Activated CD4-positive, alpha-beta T cell treated with anti-CD3 and anti-CD28 coated beads, Interleukin-10, Interleukin-2, amounts not matched to agents 100 ng/mL and 50 ng/mL, durations not matched to agents 16 hours and 8 hours (primary cell): ENCODE measurements around the gene BNC2.
"Not testable (repeated sequence)": the region's sequence is repeated elsewhere in the genome, so short reads cannot be mapped to it uniquely, and the experiment has no call there.

Experiments
- DNase-seq: peaks from one replicate; pipeline ENCODE4 v3.0.0-alpha.2; 2020

Gene BNC2

GRCh38 chr9:16526380-16526779 lies 344.1 kb downstream of the BNC2 start:
- DNase-seq, result no peak

GRCh38 chr9:16524823-16525222 lies 345.6 kb downstream of the BNC2 start:
- DNase-seq, result no peak

- DNase-seq, result no peak
Observed at GRCh38 chr9:16524078-16524477, 346.4 kb downstream of the BNC2 start.

DNA sequence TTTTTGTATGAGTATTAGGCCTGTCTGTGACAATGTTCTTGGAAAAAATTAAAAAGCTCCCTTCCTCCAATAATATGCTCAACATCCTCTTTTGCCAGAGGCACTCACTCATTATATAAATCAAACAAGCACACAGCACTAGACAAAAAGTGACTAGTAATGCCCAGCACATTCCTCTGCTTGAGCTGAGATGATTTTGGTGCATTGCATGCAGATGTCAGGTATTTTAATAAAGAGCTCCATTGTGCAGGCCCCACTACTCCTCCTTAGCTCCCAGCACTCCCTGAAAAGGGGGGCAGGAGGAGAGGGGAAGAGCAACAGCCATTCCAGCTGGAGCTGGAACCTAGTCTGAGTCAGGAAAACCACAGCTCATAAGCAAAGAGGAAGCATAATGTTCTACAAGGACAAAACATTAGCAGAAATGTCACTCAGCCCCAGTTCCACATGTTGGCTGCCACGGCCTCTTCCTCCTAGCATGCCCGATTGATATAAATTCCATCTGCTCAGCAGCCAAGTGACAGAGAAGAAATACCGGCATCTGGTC lies 348.5 kb downstream of the BNC2 start:
- DNase-seq, result no peak

- no peak for DNase-seq
Observed at GRCh38 chr9:16519001-16519400, 351.5 kb downstream of the BNC2 start.

GRCh38 chr9:16516891-16517290 lies 353.6 kb downstream of the BNC2 start:
- DNase-seq, result no peak

GRCh38 chr9:16515879-16516301 lies 354.6 kb downstream of the BNC2 start:
- no peak for DNase-seq

DNA sequence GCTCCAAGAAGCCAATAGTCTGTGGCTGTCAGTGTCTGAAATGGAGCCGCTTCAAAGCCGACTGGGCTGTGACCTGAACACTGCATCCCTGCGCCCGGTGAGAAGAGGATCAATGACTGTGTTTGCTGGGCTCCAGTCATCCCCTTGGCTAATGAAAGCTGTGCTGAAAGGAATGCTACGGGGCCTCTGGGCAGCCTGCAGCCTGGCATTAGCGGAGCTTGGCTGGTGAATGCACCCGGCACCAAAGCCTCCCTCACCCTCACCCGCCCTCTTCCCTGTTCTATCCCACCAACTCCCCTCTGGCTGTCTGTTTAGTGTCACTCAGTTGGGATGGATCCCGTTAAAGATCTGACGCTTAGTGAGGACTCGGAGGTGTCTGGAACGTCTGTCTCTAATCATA lies 355.3 kb downstream of the BNC2 start:
- DNase-seq, result no peak

GRCh38 chr9:16514131-16514530 lies 356.3 kb downstream of the BNC2 start:
- no peak for DNase-seq

- DNase-seq, result no peak
Observed at GRCh38 chr9:16512281-16512680, 358.2 kb downstream of the BNC2 start.

- no peak for DNase-seq
Observed at GRCh38 chr9:16510482-16510881, 360.0 kb downstream of the BNC2 start.

DNA sequence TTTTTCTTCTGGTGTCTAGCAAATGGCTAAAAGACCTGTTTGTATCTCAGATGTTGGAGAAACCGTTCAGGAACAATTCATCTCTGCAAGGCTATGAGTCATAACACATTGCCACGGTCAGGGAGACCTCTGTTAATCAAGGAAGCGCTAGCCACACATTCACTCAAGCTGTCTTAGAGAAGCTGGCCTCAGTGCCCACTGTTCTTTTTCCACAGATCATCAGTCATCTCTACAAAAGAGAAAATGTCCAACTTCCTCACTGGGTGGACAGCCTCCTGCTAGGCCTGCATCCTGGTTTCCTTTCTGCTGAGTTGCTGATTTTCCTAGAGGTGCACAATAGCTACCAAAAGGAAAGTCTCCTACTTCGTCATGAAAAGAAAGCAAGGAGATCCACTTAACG lies 360.5 kb downstream of the BNC2 start:
- DNase-seq, result no peak

- DNase-seq, result no peak
Observed at GRCh38 chr9:16505199-16505598, 365.3 kb downstream of the BNC2 start.

- DNase-seq, result no peak
Observed at GRCh38 chr9:16501726-16502125, 368.7 kb downstream of the BNC2 start.

DNA sequence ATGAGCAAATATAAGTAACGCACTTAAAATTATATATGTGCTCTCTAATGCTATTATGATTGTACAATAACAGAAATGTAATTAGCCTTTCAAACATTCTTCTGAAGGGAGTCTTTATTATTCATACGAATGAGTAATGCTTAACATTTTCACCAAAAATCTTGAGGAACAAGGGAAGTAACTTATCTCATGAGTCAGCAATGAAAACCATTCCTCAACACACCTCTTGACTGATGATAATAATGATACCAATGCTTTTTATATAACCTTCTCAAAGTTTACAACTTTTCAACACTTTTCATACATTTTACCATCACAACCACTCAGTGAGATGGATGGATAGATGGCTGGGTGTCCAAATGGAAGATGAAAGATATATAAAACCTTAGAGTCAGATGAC lies 369.3 kb downstream of the BNC2 start:
- DNase-seq, result no peak

GRCh38 chr9:16500386-16500785 lies 370.1 kb downstream of the BNC2 start:
- no peak for DNase-seq

- no peak for DNase-seq
Observed at GRCh38 chr9:16499892-16500291, 370.6 kb downstream of the BNC2 start.

DNA sequence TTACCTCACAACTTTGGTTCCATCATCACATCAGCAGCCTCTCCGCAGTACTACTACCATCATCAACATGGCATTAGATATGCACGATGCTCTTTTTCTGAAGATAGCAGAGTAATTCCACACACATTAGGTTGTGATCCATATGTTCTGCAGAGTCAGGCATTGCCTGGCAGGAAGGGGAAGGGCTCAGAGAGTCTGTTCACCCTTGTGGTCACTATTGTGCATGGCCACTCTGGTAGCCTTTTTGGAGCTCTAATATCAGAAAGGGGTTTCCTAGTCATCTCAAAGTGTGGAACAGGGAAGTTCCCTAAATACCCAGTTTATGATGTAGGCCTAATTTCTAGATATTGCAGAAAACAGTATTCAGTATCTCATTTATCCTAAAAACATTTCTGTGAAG lies 373.6 kb downstream of the BNC2 start:
- DNase-seq, result no peak

DNA sequence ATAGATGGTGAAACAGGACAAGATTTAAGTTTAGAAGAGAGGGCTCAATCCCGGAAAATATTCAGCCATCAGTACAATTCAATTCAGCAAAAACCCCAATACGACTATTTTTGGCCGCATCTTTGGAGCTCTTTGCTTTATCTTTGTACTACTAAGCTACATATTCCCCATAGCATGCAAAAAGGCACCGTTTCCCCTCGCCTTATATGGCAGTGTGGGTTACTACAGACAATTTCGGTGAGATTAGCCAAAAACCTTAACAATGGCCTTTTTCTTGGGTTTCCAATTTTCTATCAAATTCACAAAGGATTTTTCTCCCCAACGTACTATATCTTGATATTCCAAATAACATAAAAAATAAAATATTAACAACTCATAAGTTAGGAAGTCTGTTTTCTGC lies 382.6 kb downstream of the BNC2 start:
- DNase-seq, result no peak

DNA sequence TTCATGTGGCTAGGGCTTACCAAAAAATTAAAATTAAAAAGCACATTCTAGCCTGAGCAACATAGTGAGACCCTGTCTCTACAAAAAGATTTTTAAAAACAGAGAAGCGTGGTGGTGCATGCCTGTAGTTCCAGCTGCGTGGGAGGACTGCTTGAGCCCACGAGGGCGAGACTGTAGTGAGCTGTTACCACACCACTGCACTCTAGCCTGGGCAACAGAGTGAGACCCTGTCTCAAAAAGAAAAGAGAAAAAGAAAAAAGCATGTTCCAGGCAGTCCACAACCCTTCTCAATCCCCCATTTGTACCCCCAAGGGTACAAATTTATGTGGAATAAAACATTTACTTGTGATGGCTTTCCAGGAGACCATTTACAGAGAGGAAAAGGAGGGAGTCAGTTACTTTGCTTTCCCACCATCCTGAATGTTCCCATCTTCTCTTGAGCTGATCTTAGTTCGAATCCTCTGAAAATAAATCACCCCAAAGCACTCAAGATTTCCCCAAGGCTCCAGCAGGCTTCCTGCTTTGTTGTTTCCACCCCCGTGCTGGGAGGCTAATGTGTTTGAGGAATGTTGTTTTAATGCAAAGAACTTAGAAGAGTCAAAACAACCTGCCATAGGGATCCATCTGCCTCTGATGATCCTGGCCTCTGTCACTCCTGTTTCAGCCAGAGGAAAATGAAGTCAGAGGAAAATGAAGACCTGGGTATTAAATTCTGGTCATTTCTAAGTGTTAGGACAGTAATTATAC lies 384.7 kb downstream of the BNC2 start:
- DNase-seq, result no peak

GRCh38 chr9:16485160-16485559 lies 385.3 kb downstream of the BNC2 start:
- DNase-seq, result no peak

DNA sequence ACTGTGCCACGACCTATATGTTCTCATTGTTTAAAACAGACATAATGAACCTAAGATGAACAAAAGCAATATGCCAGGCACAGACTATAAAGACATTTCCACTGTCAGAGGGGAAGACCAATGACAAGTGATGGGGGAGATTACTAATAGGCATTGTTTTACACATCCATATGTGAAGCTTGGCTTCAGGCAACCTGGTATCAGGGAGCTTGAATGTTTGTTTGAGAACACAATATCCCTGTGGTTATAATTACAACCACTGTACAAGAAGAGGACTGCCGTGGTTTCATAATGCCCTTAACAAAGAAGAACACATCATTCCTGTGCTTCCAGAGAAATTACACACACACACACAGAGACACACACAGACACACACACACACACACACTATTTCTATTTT lies 385.7 kb downstream of the BNC2 start:
- DNase-seq, result no peak

DNA sequence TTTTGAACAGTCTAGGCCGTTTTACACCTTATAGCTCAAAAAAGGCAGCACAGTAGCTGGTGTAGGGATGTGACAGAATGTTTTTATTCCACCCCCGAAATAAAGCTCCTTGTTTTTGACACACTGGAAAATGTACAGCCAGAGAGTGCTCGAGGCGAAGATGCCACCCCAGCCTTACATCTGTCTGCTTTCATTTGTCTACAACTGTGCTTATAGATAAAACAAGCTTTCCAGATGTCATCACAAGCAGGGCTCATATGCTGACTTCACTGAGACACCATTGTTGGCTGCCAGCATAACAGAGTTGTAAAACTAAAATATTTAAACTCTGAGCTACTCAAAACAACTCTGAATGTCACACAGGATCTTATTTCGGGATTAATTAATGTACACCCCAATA lies 386.3 kb downstream of the BNC2 start:
- DNase-seq, result no peak

GRCh38 chr9:16482764-16483163 lies 387.7 kb downstream of the BNC2 start:
- no peak for DNase-seq

DNA sequence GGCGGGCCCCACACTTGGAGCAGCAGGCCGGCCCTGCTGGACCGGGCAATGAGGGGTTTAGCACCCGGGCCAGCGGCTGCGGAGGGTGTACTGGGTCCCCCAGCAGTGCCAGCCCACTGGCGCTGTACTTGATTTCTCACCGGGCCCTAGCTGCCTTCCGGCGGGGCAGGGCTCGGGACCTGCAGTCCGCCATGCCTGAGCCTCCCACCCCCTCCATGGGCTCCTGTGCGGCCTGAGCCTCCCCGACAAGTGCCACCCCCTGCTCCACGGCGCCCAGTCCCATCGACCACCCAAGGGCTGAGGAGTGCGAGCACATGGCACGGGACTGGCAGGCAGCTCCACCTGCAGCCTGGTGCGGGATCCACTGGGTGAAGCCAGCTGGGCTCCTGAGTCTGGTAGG lies 389.9 kb downstream of the BNC2 start:
- DNase-seq, result not testable (repeated sequence)
